Fibroblast of pulmonary artery (primary cell): ENCODE measurements around the gene TMEM184B.

Source experiments
- DNase-seq: peaks from one replicate; pipeline ENCODE4 v3.0.0-alpha.2; 2010; ENCODE audit warnings: low read depth
- H3K4me3 ChIP-seq: replicated peaks from 2 replicates; pipeline ENCODE4 v1.5.1; 2011; ENCODE audit warnings: low read depth, mild to moderate bottlenecking, control low read depth, low read length, moderate library complexity
- TF ChIP-seq, protein P1 (sequence below): IDR thresholded peaks from 2 replicates; pipeline ENCODE4 v1.5.1; 2011; ENCODE audit warnings: mild to moderate bottlenecking, control low read depth, low read length, inconsistent platforms; ENCODE audit errors: missing control alignments

Gene TMEM184B

GRCh38 chr22:38271927-38272372 is 860 bp downstream of the TMEM184B start:
- TF ChIP-seq, protein P1, sequence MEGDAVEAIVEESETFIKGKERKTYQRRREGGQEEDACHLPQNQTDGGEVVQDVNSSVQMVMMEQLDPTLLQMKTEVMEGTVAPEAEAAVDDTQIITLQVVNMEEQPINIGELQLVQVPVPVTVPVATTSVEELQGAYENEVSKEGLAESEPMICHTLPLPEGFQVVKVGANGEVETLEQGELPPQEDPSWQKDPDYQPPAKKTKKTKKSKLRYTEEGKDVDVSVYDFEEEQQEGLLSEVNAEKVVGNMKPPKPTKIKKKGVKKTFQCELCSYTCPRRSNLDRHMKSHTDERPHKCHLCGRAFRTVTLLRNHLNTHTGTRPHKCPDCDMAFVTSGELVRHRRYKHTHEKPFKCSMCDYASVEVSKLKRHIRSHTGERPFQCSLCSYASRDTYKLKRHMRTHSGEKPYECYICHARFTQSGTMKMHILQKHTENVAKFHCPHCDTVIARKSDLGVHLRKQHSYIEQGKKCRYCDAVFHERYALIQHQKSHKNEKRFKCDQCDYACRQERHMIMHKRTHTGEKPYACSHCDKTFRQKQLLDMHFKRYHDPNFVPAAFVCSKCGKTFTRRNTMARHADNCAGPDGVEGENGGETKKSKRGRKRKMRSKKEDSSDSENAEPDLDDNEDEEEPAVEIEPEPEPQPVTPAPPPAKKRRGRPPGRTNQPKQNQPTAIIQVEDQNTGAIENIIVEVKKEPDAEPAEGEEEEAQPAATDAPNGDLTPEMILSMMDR = no peak
- no peak for DNase-seq
- peak overlapping the region; percentile 89 for H3K4me3 ChIP-seq

DNA sequence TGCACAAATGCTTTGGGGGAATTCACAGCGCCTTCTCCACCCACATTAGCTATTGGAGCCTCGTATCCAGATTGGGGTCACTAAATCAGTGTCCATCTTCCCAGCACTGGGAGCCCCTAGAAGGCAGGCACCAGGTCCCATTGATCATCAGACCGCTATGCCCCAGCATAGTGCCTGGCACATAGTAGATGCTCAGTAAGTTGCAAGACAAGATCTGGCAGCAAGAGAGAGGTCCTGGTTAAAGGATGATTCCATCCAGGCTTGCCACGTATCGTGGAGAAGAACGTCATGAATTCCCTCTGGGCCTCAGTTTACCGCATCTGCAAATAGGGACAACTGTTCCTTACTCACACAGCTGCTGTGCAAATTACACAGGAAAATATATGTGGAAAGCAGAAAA is 1.7 kb downstream of the TMEM184B start:
- peak overlapping the region; percentile 89 for H3K4me3 ChIP-seq
- DNase-seq = no peak
- TF ChIP-seq, protein P1 = no peak

- DNase-seq = no peak
- TF ChIP-seq, protein P1 = no peak
- H3K4me3 ChIP-seq = peak overlapping the region; percentile 89
Observed at GRCh38 chr22:38270091-38270992, 2.5 kb downstream of the TMEM184B start.

DNA sequence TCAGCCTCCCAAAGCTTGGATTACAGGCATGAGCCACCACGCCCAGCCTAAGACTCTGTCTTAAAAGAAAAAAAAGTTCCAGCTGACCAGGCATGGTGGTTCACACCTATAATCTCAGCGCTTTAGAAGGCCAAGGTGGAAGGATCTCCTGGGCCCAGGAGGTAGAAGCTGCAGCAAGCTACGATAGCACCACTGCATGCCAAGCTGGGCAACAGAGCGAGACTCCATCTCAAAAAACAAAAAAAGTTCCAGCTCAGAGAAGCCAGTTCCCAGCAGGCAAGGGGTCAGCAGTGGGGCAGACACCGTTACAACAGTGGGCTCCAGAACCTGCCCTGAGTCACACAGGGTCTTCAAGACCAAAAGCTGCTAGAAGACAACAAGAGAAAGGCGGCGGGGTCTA is 3.3 kb downstream of the TMEM184B start:
- TF ChIP-seq, protein P1 = no peak
- no peak for DNase-seq
- H3K4me3 ChIP-seq = no peak overlapping the region

DNA sequence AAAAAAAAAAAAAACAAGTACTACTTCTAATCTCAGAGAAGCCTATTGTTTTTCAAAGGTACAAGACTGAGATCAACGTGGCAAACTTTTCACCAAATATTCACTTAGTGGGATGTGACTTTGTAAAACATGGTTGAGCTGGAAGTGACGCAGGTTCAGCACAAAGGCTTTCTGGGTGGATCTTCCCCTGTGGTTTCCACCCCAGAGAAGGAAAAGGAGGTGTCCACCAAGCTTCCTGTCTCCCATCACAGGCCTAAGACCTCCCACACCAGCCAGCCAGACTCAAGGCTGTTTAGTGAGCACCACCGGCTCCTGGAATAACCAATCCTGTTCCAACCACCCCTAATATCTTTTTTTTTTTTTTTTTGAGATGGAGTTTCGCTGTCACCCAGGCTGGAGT is 5.7 kb downstream of the TMEM184B start:
- TF ChIP-seq, protein P1 = no peak
- DNase-seq = peak; percentile 90

GRCh38 chr22:38266120-38266519 is 6.7 kb downstream of the TMEM184B start:
- TF ChIP-seq, protein P1 = no peak
- DNase-seq = no peak
- no peak overlapping the region for H3K4me3 ChIP-seq

More for the DNA sequence above, 5.7 kb downstream of the TMEM184B start:
- no peak overlapping the region for H3K4me3 ChIP-seq
